Hepatocyte (in vitro differentiated cells): ENCODE measurements around the gene FTCD. TPM values are rescaled to one million over a fixed set of nuclear protein-coding genes. Genes with fewer than 3 reads are reported as not detected.

ENCODE experiments used
- DNase-seq: peaks from one replicate; pipeline ENCODE4 v3.0.0-alpha.2; 2016; ENCODE audit warnings: low spot score
- H2AFZ ChIP-seq: fragments of 200-600 bp; sonication (generic); 2 replicates; pipeline ENCODE4 v1.6.0; 2016; ENCODE audit warnings: antibody characterized with exemption, mild to moderate bottlenecking
- H3K27ac ChIP-seq: fragments of 200-600 bp; sonication (generic); 2 replicates; pipeline ENCODE4 v1.5.1; 2016; ENCODE audit warnings: mild to moderate bottlenecking
- H3K27me3 ChIP-seq: fragments of 200-600 bp; sonication (generic); 2 replicates; pipeline ENCODE4 v1.6.1; 2016
- H3K36me3 ChIP-seq: fragments of 200-600 bp; sonication (generic); replicated peaks from 2 replicates; pipeline ENCODE4 v1.5.1; 2016; ENCODE audit warnings: low read depth; ENCODE audit not compliant: insufficient read depth
- H3K4me1 ChIP-seq: fragments of 200-600 bp; sonication (generic); 2 replicates; pipeline ENCODE4 v1.5.1; 2016; ENCODE audit warnings: mild to moderate bottlenecking, moderate library complexity; ENCODE audit not compliant: insufficient read depth
- H3K4me2 ChIP-seq: fragments of 200-600 bp; sonication (generic); 2 replicates; pipeline ENCODE4 v1.6.0; 2016
- H3K4me3 ChIP-seq: fragments of 200-600 bp; sonication (generic); 2 replicates; pipeline ENCODE4 v1.5.1; 2016; ENCODE audit warnings: mild to moderate bottlenecking
- H3K79me2 ChIP-seq: fragments of 200-600 bp; sonication (generic); 2 replicates; pipeline ENCODE4 v1.6.0; 2017; ENCODE audit warnings: mild to moderate bottlenecking
- H3K9me2 ChIP-seq: fragments of 200-600 bp; sonication (generic); replicated peaks from 2 replicates; pipeline ENCODE4 v1.6.0; 2017; ENCODE audit warnings: mild to moderate bottlenecking; ENCODE audit not compliant: insufficient read depth
- H3K9me3 ChIP-seq: fragments of 200-600 bp; sonication (generic); 2 replicates; pipeline ENCODE4 v1.5.1; 2016; ENCODE audit warnings: low read depth, mild to moderate bottlenecking
- H4K20me1 ChIP-seq: fragments of 200-600 bp; sonication (generic); 2 replicates; pipeline ENCODE4 v1.6.0; 2016; ENCODE audit warnings: mild to moderate bottlenecking; ENCODE audit not compliant: insufficient read depth, poor library complexity, severe bottlenecking
- CTCF ChIP-seq: fragments of 200-600 bp; sonication (generic); IDR thresholded peaks from 2 replicates; pipeline ENCODE4 v1.5.1; 2016; ENCODE audit warnings: antibody characterized with exemption, mild to moderate bottlenecking; ENCODE audit not compliant: poor library complexity
- EZH2 ChIP-seq: fragments of 200-600 bp; sonication (generic); IDR thresholded peaks from 2 replicates; pipeline ENCODE4 v1.6.1; 2016; ENCODE audit warnings: antibody characterized with exemption, mild to moderate bottlenecking, borderline replicate concordance
- EZH2phosphoT487 ChIP-seq: fragments of 200-600 bp; sonication (generic); IDR thresholded peaks from one replicate; pipeline ENCODE4 v1.6.1; 2018; ENCODE audit warnings: antibody characterized with exemption, mild to moderate bottlenecking, low read depth, moderate library complexity; ENCODE audit not compliant: unreplicated experiment, severe bottlenecking
- WGBS: methylation state at CpG from one replicate; pipeline ENCODE4 v1.1.6; 2016; ENCODE audit warnings: low lambda C conversion rate; ENCODE audit errors: missing lambda C conversion rate; 5-methylcytosine and 5-hydroxymethylcytosine counted together
- polyA plus RNA-seq: library from polyadenylated mRNA; unstranded; fragments of >200 nt; fragmentation: Nextera tagmentation; extraction: Ambion mirVana; gene quantifications from 2 replicates; pipeline ENCODE4 v1.2.1, GENCODE V29; 2016
- total RNA-seq: library from RNA; depleted of rRNA; stranded (reverse); fragments of >200 nt; gene quantifications from 2 replicates; pipeline ENCODE4 v1.2.3, GENCODE V29; 2014

Gene FTCD
- total and polyA plus RNA-seq, 2 experiments from 2014 or later = 27.5 to 76.8 TPM

DNA sequence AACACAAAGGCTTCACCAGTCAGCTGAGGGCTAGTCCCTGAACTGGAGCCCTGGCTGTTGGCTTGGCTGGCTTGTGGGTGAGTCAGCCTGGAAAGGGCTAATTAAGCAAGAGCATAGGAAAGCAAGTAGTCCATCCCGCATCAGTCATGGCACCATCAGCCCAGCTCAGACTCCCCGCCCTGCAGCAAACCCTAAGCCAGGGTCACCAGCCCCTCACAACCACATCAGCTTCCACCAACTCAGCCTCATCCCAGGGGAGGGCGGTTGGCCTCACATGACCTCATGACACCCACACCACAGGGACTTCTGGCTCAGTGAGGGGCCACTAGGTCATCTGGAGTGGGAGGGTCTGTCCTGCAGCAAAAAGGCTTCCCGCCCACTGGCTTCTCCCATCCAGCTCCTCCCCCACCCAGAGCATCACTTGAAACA is 35.9 kb upstream of the FTCD start:
- 97% methylated on average over 4 of the region's 4 CpGs for WGBS
- Histone ChIP-seq H3K4me1 (peaks cover 16% of the 10 kb centered on the region), H3K27ac (no peak overlapping the region), H4K20me1 (no peaks in the 10 kb centered on the region), H3K4me2 (no peak overlapping the region), H3K79me2 (no peaks in the 10 kb centered on the region), H3K9me3 (no peaks in the 10 kb centered on the region), H3K27me3 (no peaks in the 10 kb centered on the region), H3K9me2 (no peaks in the 10 kb centered on the region), H2AFZ (no peak overlapping the region), H3K4me3 (no peak overlapping the region), H3K36me3 (no peaks in the 10 kb centered on the region)
- DNase-seq = peak; percentile 11
- TF ChIP-seq EZH2phosphoT487 = no peak
- TF ChIP-seq CTCF = no peak
- TF ChIP-seq EZH2 = no peak

GRCh38 chr21:46190491-46191131 is 35.2 kb upstream of the FTCD start:
- H3K9me2 ChIP-seq = no peaks in the 10 kb centered on the region
- H3K27ac ChIP-seq = peak overlapping the region; percentile 23
- 91% methylated on average over 15 of the region's 15 CpGs for WGBS
- no peak overlapping the region for H3K4me2 ChIP-seq
- no peak overlapping the region for H3K4me3 ChIP-seq
- H3K4me1 ChIP-seq = peaks cover 16% of the 10 kb centered on the region
- no peak for TF ChIP-seq CTCF
- no peak overlapping the region for H2AFZ ChIP-seq
- no peaks in the 10 kb centered on the region for H3K79me2 ChIP-seq
- H4K20me1 ChIP-seq = no peaks in the 10 kb centered on the region
- H3K9me3 ChIP-seq = no peaks in the 10 kb centered on the region
- no peaks in the 10 kb centered on the region for H3K36me3 ChIP-seq
- H3K27me3 ChIP-seq = no peaks in the 10 kb centered on the region
- DNase-seq = peak; percentile 3

GRCh38 chr21:46189959-46190490 is 34.6 kb upstream of the FTCD start:
- H2AFZ ChIP-seq = no peak overlapping the region
- 94% methylated on average over 14 of the region's 14 CpGs for whole genome bisulfite sequencing
- TF ChIP-seq CTCF = no peak
- TF ChIP-seq EZH2 = no peak
- no peak for TF ChIP-seq EZH2phosphoT487
- H3K27ac ChIP-seq = peak overlapping the region; percentile 90
- DNase-seq = peak; percentile 2
- H3K4me1 ChIP-seq = peaks cover 16% of the 10 kb centered on the region
- H3K9me3 ChIP-seq = no peaks in the 10 kb centered on the region
- H4K20me1 ChIP-seq = no peaks in the 10 kb centered on the region
- no peaks in the 10 kb centered on the region for H3K79me2 ChIP-seq
- no peaks in the 10 kb centered on the region for H3K27me3 ChIP-seq
- no peak overlapping the region for H3K4me2 ChIP-seq
- no peak overlapping the region for H3K4me3 ChIP-seq
- no peaks in the 10 kb centered on the region for H3K9me2 ChIP-seq
- H3K36me3 ChIP-seq = no peaks in the 10 kb centered on the region
